Left hindlimb (tissue), 1 donor: ENCODE data around the gene F11R.
"Not testable (repeated sequence)": the region's sequence is repeated elsewhere in the genome, so short reads cannot be mapped to it uniquely, and the experiment has no call there.

Experiments used
- DNase-seq: peaks from one replicate; pipeline ENCODE4 v3.0.0-alpha.2; 2018

F11R gene

DNA sequence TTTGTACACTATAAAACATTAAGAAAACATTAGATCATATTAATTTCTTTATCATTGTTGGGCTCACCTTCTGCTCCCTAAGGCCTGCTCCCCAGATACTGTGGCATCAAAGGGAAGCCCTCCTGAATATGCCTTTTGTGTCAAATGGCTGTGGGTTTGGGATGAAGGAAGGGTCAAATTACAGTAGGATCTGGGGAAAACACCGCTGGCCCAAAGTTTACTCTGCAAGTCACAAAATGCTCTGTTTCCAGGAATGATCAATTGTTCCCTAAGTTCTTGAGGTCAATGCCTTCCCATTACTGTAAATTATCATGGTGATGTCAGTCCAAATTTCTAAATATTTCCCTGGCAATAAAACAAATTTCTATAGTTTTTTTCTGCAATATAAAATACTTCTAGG is 59.5 kb downstream of the F11R start:
- DNase-seq, result no peak

DNA sequence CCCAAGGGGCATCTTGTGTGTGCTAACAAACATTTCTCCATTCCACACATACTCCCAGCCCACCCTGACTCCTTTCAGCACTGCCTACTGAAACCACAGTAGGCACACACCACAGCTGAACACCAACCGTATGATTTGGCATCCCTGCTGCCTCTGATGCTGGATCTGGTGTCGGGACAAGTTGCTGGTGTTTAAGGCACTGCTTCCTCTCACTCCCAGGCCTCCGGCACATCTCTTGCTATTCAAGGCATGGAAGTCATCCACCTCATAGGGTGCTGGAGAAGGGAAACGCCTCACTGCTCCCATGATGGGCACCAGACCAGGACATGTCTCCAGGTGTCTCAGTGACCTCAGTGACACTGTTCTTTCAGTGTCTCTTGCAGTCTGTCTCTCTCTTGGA is 64.0 kb downstream of the F11R start:
- no peak for DNase-seq

DNA sequence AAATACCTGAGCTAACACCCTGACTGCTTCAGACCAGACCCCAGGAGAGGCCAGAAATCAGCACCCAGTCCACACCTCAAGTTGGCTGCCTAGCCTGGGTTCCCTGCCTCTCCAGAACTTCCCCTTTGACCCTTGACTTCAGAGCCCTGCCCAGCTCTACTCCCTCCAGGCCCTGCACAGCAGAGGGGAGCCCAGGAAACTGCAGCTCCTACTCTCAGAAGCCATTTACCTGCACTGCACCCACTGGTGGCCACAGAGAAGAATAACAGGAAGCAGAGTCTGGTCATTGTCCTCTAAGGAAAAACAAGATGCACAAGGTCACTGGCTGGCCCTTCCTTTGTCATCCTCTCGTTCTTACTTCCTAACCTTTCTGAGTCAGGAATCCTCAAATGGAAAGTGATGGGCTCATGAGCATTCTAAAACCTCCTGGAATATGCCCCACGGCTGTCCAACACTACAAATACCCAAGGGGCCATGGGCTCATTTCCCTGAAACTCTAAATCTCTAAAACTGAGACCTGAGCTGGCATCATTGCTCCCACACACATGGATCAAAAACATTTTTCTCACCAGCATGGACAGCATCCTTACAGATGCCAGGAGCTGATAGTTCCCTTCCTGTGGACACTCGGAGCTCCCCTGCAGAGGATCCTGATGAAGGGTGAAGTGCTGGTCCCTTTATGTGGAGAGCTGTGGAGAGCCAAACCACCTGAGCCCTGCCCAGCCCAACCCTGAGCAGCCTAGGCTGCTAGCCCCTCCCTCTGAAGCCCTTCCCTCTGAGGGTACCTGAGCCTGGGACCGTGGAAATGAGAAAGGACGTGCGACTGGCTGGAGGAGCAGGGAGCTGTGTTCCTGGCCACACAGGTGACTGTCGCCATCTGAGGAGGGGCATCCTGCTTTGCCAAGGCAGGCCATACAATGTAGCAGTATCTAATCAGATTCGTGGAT is 66.5 kb downstream of the F11R start, which contains the start of gene ITLN2:
Gene ITLN2 (minus strand): TSS at position 652 of the 947 bp plus-strand sequence. CDS start 68 bp downstream, at position 584.
- DNase-seq, result no peak

GRCh38 chr1:160953030-160953429 is 67.9 kb downstream of the F11R start:
- no peak for DNase-seq

DNA sequence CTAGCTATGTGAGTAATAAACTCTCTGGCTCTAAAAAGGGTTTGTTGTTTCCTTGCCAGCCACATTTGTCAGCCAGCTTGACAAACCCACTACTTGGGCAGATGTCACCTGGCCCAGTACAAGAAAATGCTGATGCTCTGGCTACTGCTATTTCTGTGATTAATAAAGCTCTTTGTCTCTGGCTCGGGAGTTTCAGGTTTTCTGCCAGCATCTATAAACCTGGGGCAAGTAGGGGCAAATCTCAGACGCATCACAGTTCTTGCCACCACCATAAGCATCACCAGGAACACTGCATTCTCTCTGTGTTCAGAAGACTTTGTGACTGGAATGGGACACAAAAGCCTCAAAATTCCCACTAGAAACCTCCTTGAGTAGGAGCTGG is 68.8 kb downstream of the F11R start:
- DNase-seq, result no peak

GRCh38 chr1:160951443-160952128 is 69.4 kb downstream of the F11R start:
- peak; percentile 53 for DNase-seq

- no peak for DNase-seq
These were observed 70.3 kb downstream of the F11R start for GRCh38 chr1:160950657-160951056.

DNA sequence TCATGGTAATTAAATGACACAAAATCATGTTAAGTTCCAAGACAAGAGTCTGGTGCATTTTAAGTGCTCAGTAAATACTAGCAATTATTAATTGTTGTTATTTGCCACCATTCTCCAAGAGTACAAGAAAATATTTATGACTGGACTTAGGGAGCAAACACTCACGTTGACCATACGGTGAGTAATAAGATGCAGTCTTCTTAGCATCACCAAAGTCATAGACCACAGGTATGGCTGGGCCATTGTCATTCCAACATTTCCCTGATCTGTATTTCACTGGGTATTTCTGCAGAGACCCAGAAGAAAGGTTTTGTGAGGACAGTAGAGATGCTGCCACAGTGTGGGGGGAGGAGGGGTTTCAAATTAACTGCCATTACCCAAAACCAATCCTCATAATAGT is 71.1 kb downstream of the F11R start:
- DNase-seq, result no peak

DNA sequence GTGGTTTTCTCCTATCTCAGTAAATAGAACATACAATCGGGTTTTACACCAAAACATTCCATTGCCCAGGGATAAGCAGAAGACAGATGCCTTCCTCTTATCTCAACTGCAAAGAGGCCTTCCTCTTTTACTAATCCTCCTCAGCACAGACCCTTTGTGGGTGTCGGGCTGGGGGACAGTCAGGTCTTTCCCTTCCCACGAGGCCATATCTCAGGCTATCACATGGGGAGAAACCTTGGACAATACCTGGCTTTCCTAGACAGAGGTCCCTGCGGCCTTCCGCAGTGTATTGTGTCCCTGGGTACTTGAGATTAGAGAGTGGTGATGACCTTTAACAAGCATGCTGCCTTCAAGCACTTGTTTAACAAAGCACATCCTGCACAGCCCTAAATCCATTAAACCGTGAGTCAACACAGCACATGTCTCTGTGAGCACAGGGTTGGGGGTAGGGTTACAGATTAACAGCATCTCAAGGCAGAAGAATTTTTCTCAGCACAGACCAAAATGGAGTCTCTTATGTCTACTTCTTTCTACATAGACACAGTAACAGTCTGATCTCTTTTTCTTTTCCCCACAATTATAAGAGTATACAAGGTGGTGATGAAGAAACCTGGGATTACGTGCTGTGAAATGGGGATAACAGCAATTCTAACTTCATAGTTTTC is 71.6 kb downstream of the F11R start:
- DNase-seq, result not testable (repeated sequence)

DNA sequence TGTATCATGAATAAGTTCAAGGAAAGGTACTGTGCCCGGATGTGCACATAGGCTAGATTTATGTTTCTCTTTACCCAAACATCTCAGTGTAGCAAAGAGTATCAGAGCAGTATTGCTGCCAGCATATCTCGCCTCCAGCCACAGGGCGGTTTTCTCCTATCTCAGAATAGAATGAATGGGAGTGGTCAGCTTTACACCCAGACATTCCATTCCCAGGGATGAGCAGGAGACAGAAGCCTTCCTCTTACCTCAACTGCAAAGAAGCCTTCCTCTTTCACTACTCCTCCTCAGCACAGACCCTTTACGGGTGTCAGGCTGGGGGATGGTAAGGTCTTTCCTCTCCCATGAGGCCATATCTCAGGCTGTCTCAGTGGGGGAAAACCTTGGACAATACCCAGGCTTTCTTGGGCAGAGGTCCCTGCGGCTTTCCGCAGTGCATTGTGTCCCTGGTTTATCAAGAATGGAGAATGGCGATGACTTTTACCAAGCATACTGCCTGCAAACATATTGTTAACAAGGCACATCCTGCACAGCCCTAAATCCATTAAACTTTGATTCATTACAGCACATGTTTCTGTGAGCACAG is 73.7 kb downstream of the F11R start:
- not testable (repeated sequence) for DNase-seq

GRCh38 chr1:160945881-160946280 is 75.1 kb downstream of the F11R start:
- DNase-seq, result not testable (repeated sequence)
